Neural cell (in vitro differentiated cells): ENCODE measurements around the gene SLCO2A1.

Source experiments
- EZH2 ChIP-seq: fragments of 200-600, 300-800 bp; shearing (Covaris generic), sonication (generic); IDR thresholded peaks from 2 replicates; pipeline ENCODE4 v1.6.1; 2014; ENCODE audit warnings: antibody characterized with exemption, low read length, borderline replicate concordance, mild to moderate bottlenecking; ENCODE audit not compliant: insufficient read depth, poor library complexity, severe bottlenecking
- RAD21 ChIP-seq: fragments of 450-650 bp; conservative IDR thresholded peaks from 2 replicates; pipeline ENCODE4 v1.6.1; 2014; ENCODE audit warnings: antibody characterized with exemption, mild to moderate bottlenecking, moderate library complexity
- TF ChIP-seq, protein P1 (sequence below): fragments of 450-650 bp; IDR thresholded peaks from 2 replicates; pipeline ENCODE4 v1.5.1; 2014; ENCODE audit warnings: antibody characterized with exemption, mild to moderate bottlenecking, moderate library complexity; ENCODE audit not compliant: poor library complexity, severe bottlenecking

DNA sequence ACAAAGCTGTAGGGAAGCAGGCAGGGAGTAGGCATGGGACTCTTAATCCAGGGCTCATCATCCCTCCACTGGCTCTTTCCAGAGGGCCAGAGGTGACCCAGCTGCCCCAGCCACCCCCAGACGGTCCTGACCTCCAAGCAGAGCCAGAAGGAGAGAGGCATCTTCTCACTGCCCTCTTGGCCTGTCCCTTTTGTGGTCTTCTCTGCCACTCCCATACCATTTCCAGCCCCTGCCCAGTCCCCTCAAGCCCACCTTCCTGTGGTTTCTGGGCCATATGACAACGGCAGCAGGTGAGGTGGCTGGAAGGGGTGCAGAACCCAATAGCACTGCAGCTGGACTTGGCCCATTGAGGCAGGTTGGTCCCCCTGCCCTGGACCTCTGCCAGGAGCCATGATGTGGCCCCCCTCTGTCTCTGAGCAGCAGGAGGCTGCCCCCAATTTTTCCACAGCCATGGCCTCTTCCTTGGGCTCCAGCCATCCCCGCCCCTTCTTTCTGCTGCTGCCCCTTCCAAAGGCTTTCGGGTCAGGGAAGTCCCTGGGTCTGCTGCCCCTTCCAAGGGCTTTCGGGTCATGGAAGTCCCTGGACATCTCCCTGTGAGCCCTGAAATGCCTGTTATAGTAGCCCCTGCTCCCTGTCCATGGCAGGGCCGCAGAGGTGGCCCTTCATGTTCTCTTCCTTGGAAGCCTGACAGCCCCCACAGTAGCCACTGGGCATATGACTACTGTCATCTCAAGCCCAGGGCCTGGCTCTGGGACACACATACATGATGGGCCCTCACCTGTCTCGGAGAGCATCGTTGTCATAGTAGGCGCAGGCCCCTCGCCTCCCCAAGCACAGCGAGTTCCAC lies 94.5 kb downstream of the SLCO2A1 start:
- no peak for TF ChIP-seq RAD21
- TF ChIP-seq EZH2 = no peak
- TF ChIP-seq, protein P1, sequence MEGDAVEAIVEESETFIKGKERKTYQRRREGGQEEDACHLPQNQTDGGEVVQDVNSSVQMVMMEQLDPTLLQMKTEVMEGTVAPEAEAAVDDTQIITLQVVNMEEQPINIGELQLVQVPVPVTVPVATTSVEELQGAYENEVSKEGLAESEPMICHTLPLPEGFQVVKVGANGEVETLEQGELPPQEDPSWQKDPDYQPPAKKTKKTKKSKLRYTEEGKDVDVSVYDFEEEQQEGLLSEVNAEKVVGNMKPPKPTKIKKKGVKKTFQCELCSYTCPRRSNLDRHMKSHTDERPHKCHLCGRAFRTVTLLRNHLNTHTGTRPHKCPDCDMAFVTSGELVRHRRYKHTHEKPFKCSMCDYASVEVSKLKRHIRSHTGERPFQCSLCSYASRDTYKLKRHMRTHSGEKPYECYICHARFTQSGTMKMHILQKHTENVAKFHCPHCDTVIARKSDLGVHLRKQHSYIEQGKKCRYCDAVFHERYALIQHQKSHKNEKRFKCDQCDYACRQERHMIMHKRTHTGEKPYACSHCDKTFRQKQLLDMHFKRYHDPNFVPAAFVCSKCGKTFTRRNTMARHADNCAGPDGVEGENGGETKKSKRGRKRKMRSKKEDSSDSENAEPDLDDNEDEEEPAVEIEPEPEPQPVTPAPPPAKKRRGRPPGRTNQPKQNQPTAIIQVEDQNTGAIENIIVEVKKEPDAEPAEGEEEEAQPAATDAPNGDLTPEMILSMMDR = no peak
